ENCODE measurements around the gene TK1. TPM values are rescaled to one million over a fixed set of nuclear protein-coding genes. Genes with fewer than 3 reads are reported as not detected.

Gene TK1
- total RNA-seq, 1 experiment from 2014 or later = 179 TPM

- no peak for DNase-seq (ENCODE audit: low read depth)
Observed at GRCh38 chr17:78125138-78125913, 61.5 kb downstream of the TK1 start.

- no peak for DNase-seq (ENCODE audit: low read depth)
Observed at GRCh38 chr17:78124836-78125137, 62.1 kb downstream of the TK1 start.

Other genes with a start within 250 kb of the TK1 start
- gene TNRC6C, start 228.3 kb downstream of the TK1 start, total RNA-seq (2014; rRNA removed) = 2.4 and 3.8 TPM in 2 replicates
- 0.11 TPM in 1 of 2 replicates, not detected in the other for gene TMC6, start 58.3 kb downstream of the TK1 start, total RNA-seq (2014; rRNA removed)
- not detected in 2 replicates for gene TMC8, start 56.3 kb downstream of the TK1 start, total RNA-seq (2014; rRNA removed)
- gene C17orf99, start 40.7 kb downstream of the TK1 start, total RNA-seq (2014; rRNA removed) = not detected in 2 replicates
- 0.45 and 1.6 TPM in 2 replicates for gene SYNGR2, start 18.5 kb downstream of the TK1 start, total RNA-seq (2014; rRNA removed)
- 25.6 and 34.7 TPM in 2 replicates for gene AFMID, start 310 bp upstream of the TK1 start, total RNA-seq (2014; rRNA removed)
- gene BIRC5, start 27.2 kb upstream of the TK1 start, total RNA-seq (2014; rRNA removed) = 179 and 192 TPM in 2 replicates
- gene TMEM235, start 44.6 kb upstream of the TK1 start, total RNA-seq (2014; rRNA removed) = not detected in 2 replicates
- gene SOCS3, start 173.0 kb upstream of the TK1 start, total RNA-seq (2014; rRNA removed) = 29.3 and 32.8 TPM in 2 replicates
- gene PGS1, start 191.6 kb upstream of the TK1 start, total RNA-seq (2014; rRNA removed) = 31.9 and 35.0 TPM in 2 replicates

Data from LHCN-M2 (cell line).